Activated naive CD4-positive, alpha-beta T cell treated with anti-CD3 and anti-CD28 coated beads, Interleukin-2, amount 50 U/mL, for 16 hours (primary cell): ENCODE results near the gene TNIK.
"Not testable (repeated sequence)": the region's sequence is repeated elsewhere in the genome, so short reads cannot be mapped to it uniquely, and the experiment has no call there.

Source experiments
- DNase-seq: peaks from one replicate; pipeline ENCODE4 v3.0.0-alpha.2; 2020

Gene TNIK

DNA sequence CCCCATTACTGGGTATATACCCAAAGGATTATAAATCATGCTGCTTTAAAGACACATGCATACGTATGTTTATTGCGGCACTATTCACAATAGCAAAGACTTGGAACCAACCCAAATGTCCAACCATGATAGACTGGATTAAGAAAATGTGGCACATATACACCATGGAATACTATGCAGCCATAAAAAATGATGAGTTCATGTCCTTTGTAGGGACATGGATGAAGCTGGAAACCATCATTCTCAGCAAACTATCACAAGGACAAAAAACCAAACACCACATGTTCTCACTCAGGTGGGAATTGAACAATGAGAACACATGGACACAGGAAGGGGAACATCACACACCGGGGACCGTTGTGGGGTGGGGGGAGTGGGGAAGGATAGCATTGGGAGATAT is 155.7 kb downstream of the TNIK start:
- DNase-seq: not testable (repeated sequence)

DNA sequence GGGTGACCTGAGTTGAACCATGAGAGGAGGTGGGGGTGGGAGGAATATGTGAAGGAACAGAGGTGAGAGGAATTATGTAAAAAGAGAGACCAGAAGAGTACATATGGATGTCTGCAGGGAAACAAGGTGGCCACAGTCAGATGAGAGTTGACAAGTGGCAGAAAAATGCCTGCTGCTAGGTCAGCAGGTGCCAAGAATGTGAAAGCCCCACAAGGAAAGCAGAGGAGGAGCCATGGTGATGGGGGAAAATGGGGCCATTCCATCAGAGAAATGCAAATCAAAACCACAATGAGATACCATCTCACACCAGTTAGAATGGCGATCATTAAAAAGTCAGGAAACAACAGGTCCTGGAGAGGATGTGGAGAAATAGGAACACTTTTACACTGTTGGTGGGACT is 156.2 kb downstream of the TNIK start:
- not testable (repeated sequence) for DNase-seq

DNA sequence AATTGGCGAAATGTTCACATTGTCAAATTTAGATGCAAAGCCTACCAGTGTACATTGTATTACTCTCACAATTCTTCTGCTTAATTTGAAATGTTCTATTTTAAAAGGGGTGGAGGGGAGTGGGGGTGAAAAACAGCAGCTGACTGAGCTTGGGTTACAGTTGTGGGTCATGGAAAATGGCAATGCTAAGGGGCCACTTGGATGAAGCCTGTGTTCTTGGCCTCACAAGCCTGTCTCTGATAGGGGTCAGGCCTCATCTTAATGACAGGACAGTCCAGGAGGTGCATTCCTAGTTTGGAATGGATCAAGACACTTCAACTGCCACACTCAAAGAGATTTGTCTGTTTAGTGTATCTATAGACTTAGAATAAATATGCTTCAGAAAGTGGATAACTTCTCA is 158.2 kb downstream of the TNIK start:
- no peak for DNase-seq

DNA sequence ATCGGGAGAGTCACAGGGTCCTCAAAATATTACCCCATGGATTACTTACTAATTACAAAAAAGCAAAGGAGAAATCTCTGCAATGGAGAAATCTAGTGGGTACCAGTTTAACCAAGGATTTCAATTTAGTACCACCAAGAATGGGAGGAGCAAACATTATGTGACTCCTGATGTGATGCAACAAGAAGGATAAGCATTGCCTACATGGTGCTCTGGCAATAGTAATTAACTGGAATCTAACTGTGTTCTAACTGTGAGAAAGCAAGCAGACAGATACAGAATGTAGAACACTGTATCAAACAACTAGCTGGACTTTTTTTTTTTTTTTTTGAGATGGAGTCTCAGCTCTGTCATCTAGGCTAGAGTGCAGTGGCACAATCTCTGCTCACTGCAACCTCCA is 159.2 kb downstream of the TNIK start:
- DNase-seq: no peak

DNA sequence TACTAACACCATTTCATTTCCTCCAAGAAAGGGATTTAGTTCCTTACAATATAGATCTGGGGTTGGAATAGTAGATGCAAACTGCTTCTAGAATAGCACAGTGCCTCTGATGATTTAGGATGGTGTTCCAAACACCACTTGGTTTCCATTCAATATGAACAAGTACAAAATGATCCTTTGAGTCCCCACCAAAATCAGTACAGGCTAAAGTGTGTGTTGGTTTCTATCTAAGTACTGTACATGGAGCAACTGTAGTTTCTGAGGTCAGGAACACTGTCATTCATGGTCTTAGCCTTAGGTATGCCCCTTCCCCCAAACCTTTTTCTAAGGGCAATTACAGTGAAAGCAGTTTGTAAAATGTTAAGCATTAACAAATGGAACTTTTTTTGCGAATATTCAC is 162.3 kb downstream of the TNIK start:
- DNase-seq: no peak

DNA sequence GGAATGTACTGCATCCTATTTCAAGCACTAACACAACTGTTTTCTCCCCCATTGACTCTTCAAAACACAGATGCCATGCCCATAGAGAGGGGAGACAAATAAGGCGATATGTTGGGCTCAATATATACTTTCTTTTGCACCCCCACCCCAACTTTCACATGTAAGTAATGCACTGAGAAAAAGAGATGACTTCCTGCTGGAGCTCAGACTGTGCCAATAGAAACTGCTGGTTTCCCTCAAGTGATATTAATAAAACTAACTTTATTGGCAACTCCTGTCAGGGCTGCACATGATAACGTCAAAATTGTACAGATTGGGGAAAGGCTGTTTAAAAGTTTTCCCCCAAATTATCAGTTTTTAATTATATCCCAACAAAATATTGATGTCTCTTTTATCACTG is 163.0 kb downstream of the TNIK start:
- no peak for DNase-seq

DNA sequence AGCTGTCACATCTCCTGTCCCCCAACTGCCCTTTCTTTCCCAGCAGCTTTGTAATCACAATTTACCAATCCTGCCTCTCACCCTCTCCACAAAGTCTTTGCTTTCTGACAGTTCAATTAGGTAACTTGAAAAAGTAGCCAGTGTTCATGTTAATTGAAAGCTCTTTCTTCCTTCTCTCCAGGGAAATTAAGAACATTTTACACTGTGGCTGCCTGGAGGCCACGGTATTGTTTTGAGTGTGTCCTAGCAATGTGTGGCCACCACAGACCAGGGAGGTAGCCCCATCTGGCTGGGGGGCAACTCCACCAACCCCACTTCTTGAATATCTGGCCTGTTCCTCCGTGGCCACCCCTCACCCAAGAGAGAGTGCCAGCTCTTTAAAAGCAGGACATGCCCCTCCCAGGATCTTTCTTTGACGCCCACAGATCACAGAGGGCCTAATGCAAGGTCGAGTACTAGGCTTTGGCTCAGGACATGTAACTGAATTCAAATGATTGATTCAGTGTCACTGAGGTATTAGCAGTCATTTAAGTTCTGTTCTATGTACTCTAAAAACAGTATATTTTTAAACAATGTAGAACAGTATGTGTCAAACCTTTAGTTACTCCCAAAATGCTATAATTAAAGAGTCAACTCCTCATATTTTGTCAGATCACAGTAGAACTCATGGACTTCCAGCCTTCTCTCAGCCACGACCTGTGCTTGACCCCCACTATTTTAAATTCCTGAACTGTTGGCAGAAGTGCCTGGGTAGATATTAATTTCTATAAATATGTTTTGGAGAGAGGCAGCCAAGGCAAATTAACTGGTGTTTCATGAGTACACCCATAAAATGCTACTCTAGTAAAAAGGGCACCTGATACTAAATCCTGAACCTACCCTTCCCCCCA is 164.5 kb downstream of the TNIK start:
- no peak for DNase-seq

DNA sequence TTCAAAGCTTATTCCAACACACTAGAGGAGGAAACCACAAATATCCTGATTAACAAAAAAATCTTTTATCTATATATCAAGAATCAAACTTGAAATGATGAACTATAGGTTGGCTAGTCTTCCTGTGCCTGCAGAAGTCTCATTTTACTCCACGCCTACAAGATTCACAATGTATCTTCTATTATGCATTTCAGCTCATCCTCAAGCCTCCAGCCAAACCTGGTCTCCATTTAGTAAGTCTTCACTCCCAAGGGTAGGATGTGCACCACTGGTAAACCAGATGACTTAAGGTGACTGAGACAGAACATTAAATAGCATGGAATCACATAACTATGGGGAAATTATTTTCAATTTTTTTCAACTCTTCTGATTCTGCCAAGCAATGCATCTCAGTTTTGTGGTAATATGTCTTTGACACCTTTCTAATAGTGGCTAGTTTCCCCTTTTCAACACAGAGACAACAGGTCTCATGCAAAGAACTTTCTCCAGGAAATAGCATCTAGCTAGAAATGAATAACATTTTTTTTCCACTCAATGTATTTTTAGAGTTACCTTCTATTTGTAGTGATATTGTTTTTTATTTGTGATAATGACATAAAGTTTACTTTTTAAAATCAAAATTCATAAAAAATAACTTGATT is 166.9 kb downstream of the TNIK start:
- DNase-seq: no peak

DNA sequence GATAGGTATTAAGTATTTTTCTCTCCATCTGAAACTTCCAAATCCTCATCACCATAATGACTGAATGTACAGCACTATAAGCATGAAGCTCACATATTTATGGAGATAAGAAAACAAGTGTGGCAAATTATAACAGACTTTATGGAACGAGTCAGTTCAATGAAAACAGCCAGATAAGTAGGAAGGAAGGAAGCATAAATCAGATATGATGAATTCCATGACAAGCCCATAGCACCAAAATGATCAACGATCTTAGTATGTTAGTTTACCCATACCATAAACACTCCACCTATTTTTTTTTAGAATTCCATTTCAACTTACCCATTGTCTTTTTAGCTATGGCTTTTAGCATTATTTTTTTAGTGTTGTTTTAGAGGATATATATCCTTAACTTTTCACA is 169.5 kb downstream of the TNIK start:
- no peak for DNase-seq

DNA sequence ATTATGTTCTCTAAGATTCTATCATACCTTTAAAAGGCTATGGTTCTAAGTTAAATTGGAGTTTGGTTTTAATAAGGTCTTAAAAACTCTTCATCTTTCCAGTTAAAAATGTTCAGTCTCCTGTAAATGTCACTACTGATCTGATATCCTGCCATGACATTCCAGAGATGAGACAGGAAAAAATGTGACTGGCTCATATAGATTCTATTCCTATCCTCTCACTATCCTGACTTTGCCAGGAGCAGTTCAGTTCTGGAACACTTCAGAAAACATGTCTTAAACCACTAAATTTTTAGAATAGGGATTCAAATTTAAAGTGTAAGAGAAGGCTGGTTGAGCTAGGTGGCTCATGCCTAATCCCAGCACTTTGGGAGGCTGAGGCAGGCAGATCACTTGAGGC is 170.9 kb downstream of the TNIK start:
- DNase-seq: no peak

DNA sequence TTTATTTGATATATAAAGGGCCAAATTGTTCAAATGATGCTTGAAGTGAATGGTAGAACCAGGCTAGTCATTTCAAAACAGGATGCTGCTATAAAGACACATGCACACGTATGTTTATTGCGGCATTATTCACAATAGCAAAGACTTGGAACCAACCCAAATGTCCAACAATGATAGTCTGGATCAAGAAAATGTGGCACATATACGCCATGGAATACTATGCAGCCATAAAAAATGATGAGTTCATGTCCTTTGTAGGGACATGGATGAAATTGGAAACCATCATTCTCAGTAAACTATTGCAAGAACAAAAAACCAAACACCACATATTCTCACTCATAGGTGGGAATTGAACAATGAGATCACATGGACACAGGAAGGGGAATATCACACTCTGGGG is 172.4 kb downstream of the TNIK start:
- not testable (repeated sequence) for DNase-seq

DNA sequence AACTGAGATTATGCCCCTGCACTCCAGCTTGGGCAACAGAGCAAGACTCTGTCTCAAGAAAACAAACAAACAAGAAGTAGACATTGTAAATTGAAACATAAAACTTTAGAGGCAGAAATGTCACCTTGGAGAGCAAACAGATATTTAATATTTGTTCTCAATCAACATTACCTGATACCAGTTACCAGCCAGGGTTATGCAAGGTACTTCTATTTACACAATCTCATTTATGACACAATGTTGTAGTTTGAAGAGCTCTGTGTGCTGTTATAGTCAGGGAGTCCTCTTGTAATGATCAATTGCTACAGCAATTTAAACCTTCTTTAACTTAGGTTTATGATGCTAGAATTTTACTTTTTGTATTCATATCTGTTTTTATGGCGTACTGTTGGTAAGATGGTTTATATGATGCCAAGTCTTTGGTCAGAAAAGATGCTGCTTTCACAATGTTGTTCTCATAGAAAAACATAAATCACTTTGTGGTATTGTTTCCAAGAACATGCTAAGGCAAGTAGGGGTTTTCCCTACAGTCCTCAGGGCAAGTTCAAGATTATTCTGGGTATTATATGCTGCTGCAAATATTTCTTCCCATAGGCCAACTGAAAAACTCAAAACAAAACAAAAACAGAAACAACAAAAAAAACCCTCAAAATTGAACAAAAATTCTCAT is 173.5 kb downstream of the TNIK start:
- no peak for DNase-seq

DNA sequence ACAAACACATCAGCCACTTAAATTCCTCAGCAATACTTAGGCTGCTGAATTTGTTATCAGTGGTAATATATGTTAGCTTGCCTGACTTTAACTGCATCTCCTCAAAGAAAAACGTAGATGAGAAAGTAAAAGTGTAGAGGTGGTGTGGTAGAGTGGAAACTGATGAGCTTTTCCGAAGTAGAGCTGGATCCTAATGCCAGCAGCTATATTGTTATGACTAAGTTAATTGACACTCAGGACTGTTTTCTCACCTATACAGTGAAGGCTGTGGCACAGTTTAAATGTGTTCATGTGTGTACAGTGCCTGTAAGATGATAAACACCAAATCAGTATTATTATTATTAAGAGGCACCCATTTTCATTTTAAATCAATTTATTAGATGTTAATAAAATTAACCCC is 174.9 kb downstream of the TNIK start:
- no peak for DNase-seq

DNA sequence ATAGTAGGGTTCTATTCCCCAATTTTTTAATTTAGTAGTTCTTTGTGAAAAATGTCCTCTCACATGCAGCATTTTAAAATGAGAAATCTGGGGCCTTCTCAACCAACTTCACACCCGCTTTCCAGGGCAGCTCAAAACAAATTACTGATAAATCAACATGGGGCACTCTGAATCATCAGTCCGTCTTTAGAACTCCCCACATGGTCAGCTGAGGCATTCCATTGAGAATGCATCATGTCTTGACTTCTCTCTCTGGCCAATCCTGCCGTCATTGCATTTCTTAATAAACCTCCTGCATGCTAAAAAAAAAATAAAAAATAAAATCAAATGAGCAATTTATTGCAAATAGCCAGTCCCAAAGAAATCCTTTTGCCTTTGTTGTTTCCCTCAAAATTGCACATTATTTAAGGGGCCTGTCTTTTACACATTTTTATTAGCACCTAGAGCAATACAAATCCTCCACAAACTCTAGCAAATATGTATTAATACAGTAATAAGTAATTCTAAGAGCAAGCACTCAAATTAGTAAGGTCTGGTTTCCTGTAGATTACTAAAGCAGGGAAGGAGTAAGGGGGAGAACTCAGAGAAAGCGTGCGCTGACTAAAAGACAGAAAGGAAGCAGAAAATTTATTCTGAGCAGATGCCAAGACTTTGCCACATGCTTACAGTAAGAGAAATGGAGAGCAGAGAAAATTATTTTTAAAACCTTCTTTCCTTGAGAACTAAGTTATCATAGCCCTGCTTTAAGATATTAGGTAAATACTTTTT is 175.7 kb downstream of the TNIK start:
- DNase-seq: no peak

DNA sequence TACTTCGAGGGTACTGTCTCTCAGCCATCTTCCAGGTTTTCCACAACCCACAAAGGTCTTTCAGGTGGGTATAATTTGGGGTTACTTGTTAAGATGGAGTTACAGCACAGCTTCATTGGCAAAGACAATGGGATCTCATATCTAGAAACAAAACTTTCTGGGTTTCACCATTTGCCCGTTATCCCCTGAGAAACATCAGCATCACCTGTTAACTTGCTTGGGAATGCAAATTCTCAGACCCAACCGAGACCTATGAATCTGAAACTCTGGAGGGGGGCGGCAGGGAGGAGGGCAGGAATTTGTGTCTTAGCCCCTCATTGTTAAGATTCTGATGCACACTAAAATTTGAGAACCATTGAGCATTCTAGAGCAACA is 176.4 kb downstream of the TNIK start:
- no peak for DNase-seq

DNA sequence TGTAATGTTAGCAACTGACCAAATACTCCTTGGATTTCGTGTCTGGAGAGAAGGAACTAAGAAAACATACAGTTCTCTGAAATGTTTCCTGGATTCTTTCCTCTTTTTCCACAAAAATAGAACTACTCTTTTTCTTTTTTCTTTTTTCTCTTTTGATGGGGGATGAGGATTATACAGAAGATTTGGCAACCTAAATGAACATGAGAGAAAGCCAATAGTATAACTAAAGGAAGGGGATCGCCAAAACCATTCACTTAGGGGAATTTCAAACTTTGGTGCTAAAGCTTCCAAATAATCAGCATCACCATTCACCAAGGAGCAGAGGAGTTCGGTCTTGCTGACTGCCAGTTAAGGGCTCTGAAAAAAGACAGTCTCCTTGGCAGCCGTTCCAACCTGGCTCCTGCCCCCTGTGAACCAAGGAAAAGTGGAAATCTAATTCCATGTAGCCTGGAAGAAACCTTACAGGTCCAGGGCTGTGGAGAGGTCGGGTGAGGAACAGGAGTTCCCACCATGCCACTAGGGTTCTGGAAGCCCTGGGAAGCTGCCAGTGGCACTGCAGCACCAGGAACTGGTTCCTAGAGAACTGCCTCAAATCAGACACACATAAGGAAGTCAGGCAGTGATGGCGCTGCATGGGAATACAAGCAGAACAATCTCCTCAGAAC is 176.9 kb downstream of the TNIK start:
- DNase-seq: no peak

DNA sequence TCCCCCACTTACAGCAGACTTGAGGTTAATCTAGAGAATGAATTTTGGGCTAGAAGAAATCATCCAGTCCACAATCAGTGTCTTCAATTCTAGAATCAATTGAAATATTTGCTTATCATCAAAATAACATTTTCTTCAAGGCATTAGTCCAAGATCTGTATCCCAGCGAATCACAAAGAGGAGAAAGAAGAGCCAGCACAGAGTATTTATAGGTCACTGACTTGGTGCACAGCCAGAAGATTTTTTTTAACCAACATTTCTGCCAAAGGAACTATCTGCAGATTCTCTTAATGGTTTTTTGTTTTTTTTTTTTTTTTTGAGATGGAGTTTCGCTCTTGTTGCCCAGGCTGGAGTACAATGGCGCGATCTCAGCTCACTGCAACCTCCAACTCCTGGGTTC is 178.2 kb downstream of the TNIK start:
- no peak for DNase-seq

DNA sequence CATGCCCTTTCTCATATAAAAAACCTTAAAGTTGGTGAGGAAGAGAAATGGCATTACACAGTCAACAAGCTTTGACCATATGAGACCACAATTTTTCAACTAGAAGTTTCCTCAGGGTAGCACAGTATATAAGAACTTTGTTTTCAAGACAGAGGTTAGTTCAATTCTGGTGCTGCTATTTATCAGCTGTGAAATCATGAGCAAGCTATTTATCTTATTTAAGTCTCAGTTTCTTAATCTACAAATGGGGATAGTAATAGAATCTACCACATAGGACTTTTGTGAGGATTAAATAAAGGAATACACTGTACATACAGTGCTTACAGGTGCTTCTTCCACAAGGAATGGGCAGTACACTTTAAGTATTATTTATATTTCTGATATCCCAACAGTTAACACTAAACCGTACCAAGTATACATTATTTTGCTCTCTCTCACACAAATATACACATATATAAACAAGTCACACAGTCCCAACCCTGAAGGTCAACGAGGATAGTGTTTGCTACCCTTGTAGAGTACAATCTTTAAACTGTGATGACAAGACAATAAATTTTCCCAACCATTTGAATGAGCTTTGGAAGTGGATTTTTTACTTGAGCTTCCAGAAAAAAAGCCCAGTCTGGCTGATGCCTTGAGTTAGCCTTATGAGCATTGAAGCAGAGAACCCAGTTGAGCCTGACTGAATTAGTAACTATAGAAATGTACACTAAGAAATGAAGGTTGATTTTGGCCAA is 178.8 kb downstream of the TNIK start:
- no peak for DNase-seq

DNA sequence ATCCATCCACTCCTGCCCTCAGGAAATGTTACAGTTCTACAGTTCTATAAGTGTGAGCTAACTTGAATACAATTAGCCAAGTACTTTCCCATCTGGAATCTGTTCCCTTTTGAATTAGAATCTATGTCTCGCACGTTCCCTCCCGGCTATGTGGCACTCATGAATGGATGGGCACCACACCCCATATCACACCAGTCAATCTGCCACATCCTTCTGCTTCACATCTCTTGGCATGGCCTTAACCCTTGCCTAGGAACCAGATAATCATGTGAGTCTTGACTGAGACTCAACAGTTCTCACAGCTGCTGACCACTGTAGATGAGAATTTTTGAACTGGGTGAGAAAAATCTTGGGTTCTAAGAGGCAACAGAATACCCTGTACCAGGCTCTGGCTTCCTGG is 180.2 kb downstream of the TNIK start:
- DNase-seq: no peak

DNA sequence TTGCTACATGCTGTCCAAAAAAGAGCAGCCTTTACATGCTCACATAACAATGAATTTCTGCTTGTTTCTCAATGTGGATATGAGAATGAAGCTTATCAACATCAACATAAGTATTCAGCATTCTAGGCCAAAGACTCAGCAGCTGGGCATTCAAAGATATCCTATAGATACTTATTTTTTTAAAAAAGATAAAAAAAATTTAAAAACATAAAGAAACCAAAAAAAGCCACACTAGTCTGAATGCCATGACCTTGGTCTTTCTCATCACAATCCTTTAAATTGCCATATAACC is 182.0 kb downstream of the TNIK start:
- no peak for DNase-seq

DNA sequence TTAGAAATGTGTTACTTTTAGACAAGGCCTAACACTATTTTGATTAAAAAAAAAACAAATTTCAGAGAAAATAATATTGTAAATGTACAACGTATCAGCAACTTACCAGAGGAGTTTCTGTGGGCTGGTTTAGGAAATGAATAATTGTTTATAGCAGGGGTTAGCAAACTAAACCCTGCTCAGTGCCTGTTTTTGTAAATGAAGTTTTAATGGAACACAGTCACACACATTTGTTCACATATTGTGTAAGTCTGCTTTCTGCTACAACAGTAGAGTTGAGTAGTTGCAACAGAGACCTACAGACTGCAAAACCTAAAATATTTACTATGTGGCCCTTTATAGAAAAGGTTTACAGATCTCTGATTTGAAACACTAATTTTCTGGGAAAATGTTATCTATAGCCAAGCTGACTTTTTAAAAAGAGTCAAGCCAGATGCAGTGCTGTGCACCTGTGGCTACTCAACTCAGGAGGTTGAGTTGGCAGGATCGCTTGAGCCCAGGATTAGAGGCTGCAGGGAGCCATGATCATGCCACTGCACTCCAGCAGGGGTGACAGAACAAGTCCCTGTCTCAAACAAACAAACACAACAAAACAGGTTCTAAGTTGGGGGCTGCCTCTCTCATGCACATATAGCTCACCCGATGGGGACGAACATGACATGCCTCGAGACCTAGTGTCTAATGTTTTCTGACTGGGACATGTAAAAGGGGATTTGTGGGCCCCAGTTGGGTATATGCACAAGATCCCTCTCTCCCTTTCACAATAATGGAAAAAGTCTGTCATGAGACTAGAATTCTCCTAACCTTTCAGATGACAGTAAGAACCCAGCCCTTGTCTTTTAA is 182.5 kb downstream of the TNIK start:
- no peak for DNase-seq
